SK-N-MC (cell line): Measurements from ENCODE around the gene MAP7D2.

Experiments used
- EZH2 ChIP-seq: fragments of 200-600 bp; sonication (generic); IDR thresholded peaks from one replicate; pipeline ENCODE4 v1.6.1; 2017; ENCODE audit warnings: antibody characterized with exemption
- POLR2AphosphoS5 ChIP-seq: IDR thresholded peaks from 2 replicates; pipeline ENCODE4 v1.6.1; 2012; ENCODE audit warnings: mild to moderate bottlenecking, low read depth, low read length, borderline replicate concordance

DNA sequence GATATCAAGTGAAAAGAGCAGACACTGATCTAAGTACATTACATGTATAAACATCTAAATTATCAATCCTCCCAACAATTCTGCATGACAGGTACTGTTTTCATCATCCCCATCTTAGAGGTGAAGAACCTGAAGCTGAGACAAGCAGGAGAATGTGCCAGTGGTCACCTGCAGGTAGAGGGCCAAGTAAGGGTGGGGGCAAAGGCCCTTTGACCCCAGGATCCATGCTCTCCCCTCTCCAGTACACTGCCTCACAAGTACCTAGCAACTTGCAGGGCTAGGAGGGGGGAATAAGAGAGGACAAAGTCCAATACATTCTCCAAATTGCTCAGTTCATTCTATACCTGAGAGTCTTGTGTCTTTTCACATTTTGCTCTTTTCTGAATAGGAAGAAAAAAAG is 8.3 kb upstream of the MAP7D2 start:
- TF ChIP-seq POLR2AphosphoS5 = no peak
- TF ChIP-seq EZH2 = no peak
